ENCODE data around the gene MTM1. TPM values are rescaled to one million over a fixed set of nuclear protein-coding genes. Genes with fewer than 3 reads are reported as not detected.
A peak's percentile ranks its signal among the peaks of the same experiment; 100 is the strongest.

MTM1 gene
- total RNA-seq, 2 experiments from 2014 or later: 36.5 to 50.6 TPM

DNA sequence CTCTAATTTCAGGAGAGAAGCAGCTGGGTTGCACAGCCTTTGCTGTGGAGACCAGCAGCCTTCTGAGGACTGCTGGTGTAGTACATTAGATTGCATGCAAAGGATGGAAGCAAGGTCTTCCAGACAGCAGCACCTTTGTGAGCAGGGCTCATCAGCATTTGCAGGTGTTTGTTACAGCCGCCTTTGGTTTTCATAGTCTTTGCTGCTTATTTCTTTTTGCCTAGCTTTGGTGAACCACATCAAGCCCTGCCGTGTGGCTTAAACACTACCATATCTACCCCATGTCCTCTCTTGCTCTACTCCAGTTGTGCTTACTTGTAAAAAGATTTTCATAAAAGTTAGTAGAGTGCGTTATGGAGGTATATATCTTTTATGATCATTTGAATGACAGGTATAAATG lies 57.5 kb downstream of the MTM1 start:
- peak overlapping the region; percentile 27 for H3K27ac Mint-ChIP-seq
- CTCF ChIA-PET: no interaction called here
- H3K36me3 Mint-ChIP-seq (ENCODE audit: low read depth): peaks cover 67% of the 10 kb centered on the region
- no peaks in the 10 kb centered on the region for H3K9me3 Mint-ChIP-seq
- peaks cover 32% of the 10 kb centered on the region for H3K4me1 Mint-ChIP-seq
- H3K4me3 Mint-ChIP-seq: no peak overlapping the region
- POLR2A ChIA-PET: no interaction called here
- no peaks in the 10 kb centered on the region for H3K27me3 Mint-ChIP-seq
- peak; percentile 30 for DNase-seq

DNA sequence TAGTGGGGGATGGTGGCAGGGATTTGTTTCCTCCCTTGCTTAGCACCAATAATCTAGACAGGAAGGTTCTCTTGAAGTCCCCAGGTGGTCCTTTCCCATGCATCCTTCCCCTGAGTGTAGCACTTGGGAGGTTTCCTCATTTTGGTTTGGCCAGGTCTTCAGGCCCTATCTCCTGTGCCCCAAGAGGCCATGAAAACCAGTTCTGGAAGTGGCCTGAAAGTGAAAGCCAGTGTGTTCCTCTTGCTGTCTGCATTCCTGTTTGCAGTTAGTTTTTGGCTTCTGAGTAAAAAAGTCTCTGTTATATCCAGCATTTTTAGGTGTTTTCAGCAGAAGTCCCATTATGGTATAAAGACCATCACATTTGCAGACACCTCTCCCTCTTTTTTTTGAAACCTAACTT lies 59.5 kb downstream of the MTM1 start:
- Mint-ChIP-seq H3K27ac (no peak overlapping the region), H3K4me1 (peaks cover 31% of the 10 kb centered on the region), H3K4me3 (no peak overlapping the region), H3K9me3 (no peaks in the 10 kb centered on the region), H3K27me3 (no peaks in the 10 kb centered on the region), H3K36me3 (ENCODE audit: low read depth) (peaks cover 60% of the 10 kb centered on the region)
- CTCF ChIA-PET: no interaction called here
- DNase-seq: no peak
- POLR2A ChIA-PET: no interaction called here

DNA sequence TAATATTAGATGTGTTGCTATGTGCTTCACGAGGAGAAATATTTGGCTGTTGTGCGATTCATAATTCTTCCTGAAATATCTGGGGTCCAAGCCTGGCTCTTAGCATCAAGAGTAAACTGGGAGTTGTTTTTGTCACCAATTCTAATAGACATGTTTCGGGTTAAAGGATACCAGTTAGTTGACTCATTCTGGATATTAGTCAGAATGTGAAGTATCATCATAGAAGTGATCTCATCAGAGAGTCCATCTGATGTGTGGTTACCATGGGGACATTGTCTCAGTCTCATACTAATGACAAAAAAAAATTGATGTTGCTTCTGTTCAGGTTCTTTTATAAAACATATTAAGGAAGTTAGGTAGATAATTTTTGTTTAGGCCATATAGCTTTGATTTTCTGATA lies 67.5 kb downstream of the MTM1 start:
- H3K27ac Mint-ChIP-seq: no peak overlapping the region
- H3K27me3 Mint-ChIP-seq: no peaks in the 10 kb centered on the region
- no peak for DNase-seq
- ChIA-PET CTCF (interaction anchor here (0.7 to 1.0 kb wide), 2 partner anchors 9 to 12 kb away, joined by 3 read pairs; no protein-coding TSS in a partner anchor), POLR2A (no interaction called here)
- peaks cover 6% of the 10 kb centered on the region for H3K4me1 Mint-ChIP-seq
- H3K9me3 Mint-ChIP-seq: no peaks in the 10 kb centered on the region
- no peak overlapping the region for H3K4me3 Mint-ChIP-seq
- peaks cover 39% of the 10 kb centered on the region for H3K36me3 Mint-ChIP-seq (ENCODE audit: low read depth)

DNA sequence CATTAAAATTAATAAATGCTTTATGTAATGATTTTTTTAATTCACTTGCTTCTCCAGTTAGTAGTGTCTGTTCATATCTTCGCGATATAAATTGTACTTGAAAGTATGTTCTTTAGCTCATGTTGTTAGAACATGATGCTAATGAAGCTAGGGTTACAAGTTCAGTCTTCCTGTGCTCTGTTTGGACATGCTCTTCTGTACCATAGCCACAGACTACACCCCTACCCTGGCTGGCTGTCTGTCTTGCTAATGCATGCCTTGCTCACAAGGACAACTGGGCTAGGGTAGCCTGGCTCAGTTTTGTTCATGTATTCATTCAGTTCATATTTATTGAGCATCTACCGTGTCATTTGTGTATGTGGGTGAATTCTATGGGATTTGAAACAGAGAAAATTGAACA lies 74.0 kb downstream of the MTM1 start:
- CTCF ChIA-PET: no interaction called here
- Mint-ChIP-seq H3K27ac (no peak overlapping the region), H3K9me3 (no peaks in the 10 kb centered on the region), H3K27me3 (no peaks in the 10 kb centered on the region), H3K36me3 (ENCODE audit: low read depth) (peaks cover 27% of the 10 kb centered on the region), H3K4me1 (no peaks in the 10 kb centered on the region), H3K4me3 (no peak overlapping the region)
- DNase-seq: no peak
- POLR2A ChIA-PET: no interaction called here

DNA sequence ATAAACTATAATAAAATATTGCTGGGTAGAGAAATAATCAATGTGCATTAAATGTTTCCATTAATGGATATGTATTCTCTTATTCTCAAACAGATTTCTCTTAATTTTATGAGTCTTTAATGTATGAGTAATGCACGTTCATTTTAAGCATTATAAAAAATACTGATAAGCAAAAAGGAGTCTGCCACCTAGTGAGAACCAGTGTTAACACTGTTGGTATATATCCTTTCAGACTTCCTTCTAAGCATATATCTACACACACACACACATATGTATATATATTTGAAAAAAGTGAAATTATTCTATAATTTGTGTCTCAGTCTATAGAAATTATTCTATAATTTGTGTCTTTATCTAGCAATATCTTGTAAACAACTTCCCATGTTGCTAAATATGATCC lies 74.8 kb downstream of the MTM1 start:
- Mint-ChIP-seq H3K9me3 (no peaks in the 10 kb centered on the region), H3K27ac (no peak overlapping the region), H3K36me3 (ENCODE audit: low read depth) (peaks cover 27% of the 10 kb centered on the region), H3K27me3 (no peaks in the 10 kb centered on the region), H3K4me1 (no peaks in the 10 kb centered on the region), H3K4me3 (no peak overlapping the region)
- DNase-seq: no peak
- ChIA-PET POLR2A (no interaction called here), CTCF (no interaction called here)

DNA sequence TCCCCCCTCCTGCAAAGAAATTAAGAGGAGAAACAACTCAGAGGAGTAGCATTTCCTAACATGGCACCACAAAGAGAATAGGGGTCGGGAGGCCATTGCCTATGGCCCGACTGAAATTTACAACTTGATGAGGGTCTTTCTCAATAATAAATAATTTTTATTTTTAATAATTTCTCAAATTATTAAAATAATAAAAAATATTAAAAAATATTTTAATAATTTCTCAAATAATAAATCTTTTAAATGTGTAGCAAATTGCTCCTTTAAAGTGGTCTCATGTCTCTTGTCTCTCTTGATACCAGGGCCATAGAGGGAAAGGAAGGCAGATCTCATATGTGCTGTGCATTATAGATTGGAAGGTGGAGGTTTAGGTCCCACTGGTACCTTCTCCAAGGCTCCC lies 75.5 kb downstream of the MTM1 start:
- DNase-seq: no peak
- H3K27ac Mint-ChIP-seq: no peak overlapping the region
- CTCF ChIA-PET: interaction anchor here (1.4 kb wide), 1 partner anchor 8 kb away, joined by 3 read pairs; no protein-coding TSS in a partner anchor
- H3K4me3 Mint-ChIP-seq: no peak overlapping the region
- POLR2A ChIA-PET: no interaction called here
- peaks cover 26% of the 10 kb centered on the region for H3K36me3 Mint-ChIP-seq (ENCODE audit: low read depth)
- H3K4me1 Mint-ChIP-seq: no peaks in the 10 kb centered on the region
- no peaks in the 10 kb centered on the region for H3K9me3 Mint-ChIP-seq
- no peaks in the 10 kb centered on the region for H3K27me3 Mint-ChIP-seq

DNA sequence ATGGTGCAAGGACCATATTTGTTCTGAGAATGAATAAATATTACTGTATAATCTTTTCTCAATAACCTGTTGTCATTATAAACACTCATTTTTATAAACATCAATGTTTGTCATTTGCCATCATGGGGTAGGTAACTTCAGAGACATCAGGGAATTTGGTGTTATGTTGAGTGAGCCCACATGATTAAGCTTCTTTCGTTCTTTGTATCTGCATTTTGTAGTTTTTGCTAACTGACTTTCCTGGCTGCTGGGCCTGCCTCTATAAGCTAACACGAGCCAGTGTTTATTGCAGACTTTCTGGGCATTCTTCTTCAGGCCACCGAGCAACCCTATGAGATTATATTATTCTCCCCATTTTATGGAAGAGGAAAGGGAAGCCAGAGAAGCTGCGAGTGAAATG lies 76.0 kb downstream of the MTM1 start:
- ChIA-PET CTCF (interaction anchor here (1.4 kb wide), 1 partner anchor 9 kb away, joined by 3 read pairs; no protein-coding TSS in a partner anchor), POLR2A (no interaction called here)
- Mint-ChIP-seq H3K4me1 (peaks cover 2% of the 10 kb centered on the region), H3K9me3 (no peaks in the 10 kb centered on the region), H3K27me3 (no peaks in the 10 kb centered on the region), H3K4me3 (no peak overlapping the region), H3K36me3 (ENCODE audit: low read depth) (peaks cover 28% of the 10 kb centered on the region), H3K27ac (peak overlapping the region; percentile 25)
- DNase-seq: no peak

DNA sequence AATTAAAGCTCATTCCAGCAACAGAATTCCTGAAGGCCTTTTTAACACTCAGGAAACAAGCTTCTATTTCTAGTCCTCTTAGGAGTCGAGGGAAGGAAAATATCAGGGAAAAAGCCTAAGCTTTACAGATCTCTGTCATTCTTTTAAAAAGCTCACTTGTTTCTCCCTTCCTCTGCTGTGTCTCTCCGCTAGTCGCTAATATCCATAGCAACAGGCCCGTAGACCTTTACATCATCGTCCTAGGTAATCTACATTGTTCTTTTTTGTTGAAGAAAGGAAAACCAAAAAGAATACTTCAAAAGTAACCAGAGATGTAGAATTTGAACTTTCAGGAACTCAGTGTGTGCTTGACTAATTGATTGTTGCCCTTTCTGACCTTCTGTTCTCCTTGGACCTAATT lies 78.9 kb downstream of the MTM1 start:
- ChIA-PET POLR2A (no interaction called here), CTCF (interaction anchor here (0.5 to 1.5 kb wide), 2 partner anchors 16 to 233 kb away, joined by 3 to 5 read pairs; no protein-coding TSS in a partner anchor)
- no peak for DNase-seq
- Mint-ChIP-seq H3K36me3 (ENCODE audit: low read depth) (peaks cover 39% of the 10 kb centered on the region), H3K27me3 (no peaks in the 10 kb centered on the region), H3K9me3 (no peaks in the 10 kb centered on the region), H3K4me1 (peaks cover 7% of the 10 kb centered on the region), H3K27ac (no peak overlapping the region), H3K4me3 (no peak overlapping the region)

DNA sequence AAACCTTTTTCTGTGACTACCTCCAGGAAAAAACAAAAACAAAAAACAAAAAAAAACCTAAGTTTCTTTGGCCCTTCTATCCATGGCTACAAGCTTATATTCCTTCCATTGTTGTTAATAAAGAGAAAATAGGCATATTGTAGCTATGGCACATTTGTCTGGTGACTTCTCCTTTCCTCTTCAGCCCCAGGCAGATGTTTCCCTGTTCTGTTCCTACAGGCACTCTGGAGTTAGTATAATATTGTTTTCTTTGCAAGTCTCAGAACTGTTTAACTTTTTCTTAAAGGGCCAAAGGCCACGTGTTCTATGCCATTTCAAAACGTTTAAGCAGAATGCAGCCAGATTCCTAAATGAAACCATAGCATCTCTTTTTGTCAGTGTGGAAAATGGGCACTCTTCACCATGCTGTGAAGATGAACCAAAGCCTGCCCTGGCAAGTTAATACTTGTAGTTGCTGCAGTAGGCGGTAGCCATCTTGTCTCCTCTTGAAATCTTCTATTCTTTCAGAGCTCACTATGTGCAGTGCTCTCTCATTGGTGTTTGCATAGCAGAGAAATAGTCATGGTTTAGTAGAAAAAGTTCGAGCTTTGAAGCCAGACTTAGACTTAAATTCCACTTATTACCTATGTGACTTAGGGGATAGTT lies 80.0 kb downstream of the MTM1 start:
- peaks cover 7% of the 10 kb centered on the region for H3K4me1 Mint-ChIP-seq
- DNase-seq: no peak
- ChIA-PET POLR2A (no interaction called here), CTCF (interaction anchor here (0.7 kb wide), 2 partner anchors 13 to 368 kb away, joined by 3 to 4 read pairs; no protein-coding TSS in a partner anchor)
- H3K4me3 Mint-ChIP-seq: no peak overlapping the region
- H3K9me3 Mint-ChIP-seq: no peaks in the 10 kb centered on the region
- H3K36me3 Mint-ChIP-seq (ENCODE audit: low read depth): peaks cover 41% of the 10 kb centered on the region
- H3K27me3 Mint-ChIP-seq: no peaks in the 10 kb centered on the region
- H3K27ac Mint-ChIP-seq: peak overlapping the region; percentile 38

DNA sequence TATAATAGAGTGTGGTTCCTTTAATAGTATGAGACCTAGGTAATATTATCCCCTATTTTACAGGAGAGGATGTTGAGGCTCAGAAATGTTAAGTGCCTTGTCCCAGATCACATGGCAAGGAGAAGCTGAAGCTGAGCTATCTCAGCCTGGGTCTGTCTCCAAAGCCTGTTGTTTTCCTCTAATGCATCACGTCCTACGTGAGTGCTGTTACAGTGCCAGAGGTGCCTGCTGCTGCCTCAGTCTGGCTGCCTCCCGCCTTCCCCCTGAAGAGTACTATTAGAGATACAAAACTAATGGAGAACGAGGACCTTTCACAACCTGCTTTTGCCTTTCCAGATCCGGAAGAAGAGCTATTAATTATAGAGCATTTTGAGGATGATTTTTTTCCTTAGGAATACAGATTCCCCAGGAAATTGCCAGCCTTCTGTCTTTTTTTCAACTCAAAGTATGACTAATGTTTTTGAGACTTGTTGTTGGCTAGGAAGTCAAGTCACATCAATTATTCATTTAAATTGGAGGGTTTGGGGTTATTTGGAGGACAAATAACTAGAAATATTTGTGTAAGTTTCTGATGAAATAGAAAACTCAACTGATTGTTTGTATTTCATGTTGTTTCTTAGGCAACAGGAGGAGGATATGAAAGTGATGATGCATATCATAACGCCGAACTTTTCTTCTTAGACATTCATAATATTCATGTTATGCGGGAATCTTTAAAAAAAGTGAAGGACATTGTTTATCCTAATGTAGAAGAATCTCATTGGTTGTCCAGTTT lies 80.9 kb downstream of the MTM1 start:
- H3K9me3 Mint-ChIP-seq: no peaks in the 10 kb centered on the region
- peaks cover 7% of the 10 kb centered on the region for H3K4me1 Mint-ChIP-seq
- no peaks in the 10 kb centered on the region for H3K27me3 Mint-ChIP-seq
- CTCF ChIA-PET: no interaction called here
- peaks cover 42% of the 10 kb centered on the region for H3K36me3 Mint-ChIP-seq (ENCODE audit: low read depth)
- no peak for DNase-seq
- POLR2A ChIA-PET: no interaction called here
- H3K27ac Mint-ChIP-seq: no peak overlapping the region
- no peak overlapping the region for H3K4me3 Mint-ChIP-seq

DNA sequence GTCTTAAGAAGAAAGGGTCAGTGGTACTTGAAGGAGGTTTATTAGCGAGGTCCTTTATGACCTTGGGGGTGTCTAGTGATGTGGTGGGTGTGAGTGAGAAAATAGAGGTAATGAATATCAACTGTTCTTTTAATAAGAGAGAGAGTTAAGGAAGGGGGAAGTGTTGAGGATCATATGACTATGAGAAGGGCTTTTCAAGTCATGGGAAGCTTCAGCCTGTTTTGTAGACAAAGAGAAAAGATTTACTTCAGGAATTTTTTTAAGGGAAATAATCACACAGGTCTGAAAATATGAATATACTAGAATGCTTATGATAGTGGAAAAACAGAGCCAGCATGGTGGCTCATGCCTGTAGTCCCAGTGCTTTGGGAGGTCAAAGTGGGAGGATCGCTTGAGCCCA lies 83.5 kb downstream of the MTM1 start:
- Mint-ChIP-seq H3K36me3 (ENCODE audit: low read depth) (peaks cover 48% of the 10 kb centered on the region), H3K4me3 (no peak overlapping the region), H3K9me3 (no peaks in the 10 kb centered on the region), H3K27me3 (no peaks in the 10 kb centered on the region), H3K27ac (no peak overlapping the region), H3K4me1 (peaks cover 7% of the 10 kb centered on the region)
- no peak for DNase-seq
- ChIA-PET POLR2A (no interaction called here), CTCF (no interaction called here)

DNA sequence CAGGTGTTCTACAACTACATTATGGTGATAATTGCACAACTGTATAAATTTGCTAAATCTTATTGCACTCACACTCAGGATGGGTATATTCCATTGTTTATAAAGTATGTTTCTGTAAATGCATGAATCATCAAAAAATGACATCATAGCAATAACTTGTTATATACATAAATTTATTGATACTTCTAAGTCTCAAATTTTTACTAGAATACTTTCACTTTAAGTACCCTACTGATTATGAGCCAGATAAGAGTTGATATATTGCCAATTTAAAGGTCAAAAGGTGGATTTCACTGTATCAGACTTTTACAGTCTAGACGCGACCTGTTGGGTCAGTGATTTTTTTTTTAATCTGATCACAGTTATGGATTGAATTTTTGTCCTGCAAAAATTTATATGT lies 87.4 kb downstream of the MTM1 start:
- no peak overlapping the region for H3K4me3 Mint-ChIP-seq
- H3K27ac Mint-ChIP-seq: no peak overlapping the region
- no peaks in the 10 kb centered on the region for H3K27me3 Mint-ChIP-seq
- CTCF ChIA-PET: no interaction called here
- POLR2A ChIA-PET: no interaction called here
- peaks cover 5% of the 10 kb centered on the region for H3K4me1 Mint-ChIP-seq
- H3K9me3 Mint-ChIP-seq: no peaks in the 10 kb centered on the region
- DNase-seq: no peak
- peaks cover 40% of the 10 kb centered on the region for H3K36me3 Mint-ChIP-seq (ENCODE audit: low read depth)

DNA sequence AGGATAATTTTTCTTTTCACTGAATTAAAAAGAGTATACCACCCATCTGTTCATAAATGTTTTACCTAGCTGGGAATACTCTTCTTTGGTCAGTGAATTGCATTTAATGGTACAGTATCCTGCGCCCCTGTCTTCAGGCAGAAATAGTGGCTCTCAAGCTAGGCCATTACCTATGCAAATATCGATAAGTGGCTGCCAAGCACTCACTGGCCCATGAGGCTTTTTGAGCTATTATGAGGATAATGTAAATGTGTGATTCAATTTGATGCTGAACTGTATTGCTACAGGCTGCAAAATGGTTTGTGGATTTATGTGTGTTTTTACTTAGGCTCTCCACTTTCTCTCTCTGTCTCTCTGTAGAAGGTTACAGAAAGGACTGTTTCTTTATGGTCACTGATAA lies 94.7 kb downstream of the MTM1 start:
- H3K27me3 Mint-ChIP-seq: no peaks in the 10 kb centered on the region
- H3K9me3 Mint-ChIP-seq: no peaks in the 10 kb centered on the region
- H3K27ac Mint-ChIP-seq: no peak overlapping the region
- ChIA-PET CTCF (interaction anchor here (1.2 kb wide), 1 partner anchor 16 kb away, joined by 5 read pairs; no protein-coding TSS in a partner anchor), POLR2A (no interaction called here)
- H3K4me3 Mint-ChIP-seq: no peak overlapping the region
- H3K36me3 Mint-ChIP-seq (ENCODE audit: low read depth): peaks cover 50% of the 10 kb centered on the region
- DNase-seq: no peak
- H3K4me1 Mint-ChIP-seq: no peaks in the 10 kb centered on the region
